ENCODE measurements around the gene PCSK1. TPM values are rescaled to one million over a fixed set of nuclear protein-coding genes. Genes with fewer than 3 reads are reported as not detected.

PCSK1 gene
- total RNA-seq, 2 experiments from 2014 or later: not detected

DNA sequence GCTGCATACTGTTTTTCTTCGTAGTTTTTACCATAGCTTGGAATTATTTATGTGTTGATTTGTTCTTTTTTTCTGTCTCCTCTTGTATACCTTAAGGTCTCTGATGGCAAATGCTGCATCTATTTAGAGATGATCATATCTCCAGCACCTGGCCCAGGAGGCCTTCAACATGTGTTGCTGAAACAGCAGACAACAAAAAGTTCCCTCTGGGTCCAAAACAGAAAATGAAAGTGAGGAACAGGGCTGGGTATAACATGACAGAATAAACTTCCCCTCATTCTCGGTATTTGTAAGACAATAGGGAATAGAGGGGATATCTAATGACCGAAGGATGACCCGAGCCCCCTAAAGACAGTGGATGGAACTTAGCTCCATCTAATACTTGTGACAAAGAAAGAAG, 22.7 kb upstream of the PCSK1 start:
- no peak for DNase-seq
- H3K4me1 Mint-ChIP-seq (ENCODE audit: low read depth): peaks cover 2% of the 10 kb centered on the region
- H3K4me3 Mint-ChIP-seq: no peak overlapping the region
- ChIA-PET CTCF (interaction anchor here (0.7 to 1.5 kb wide), 2 partner anchors 21 to 177 kb away, joined by 3 to 4 read pairs; no protein-coding TSS in a partner anchor), POLR2A (no interaction called here)
- no peaks in the 10 kb centered on the region for H3K27me3 Mint-ChIP-seq
- no peaks in the 10 kb centered on the region for H3K36me3 Mint-ChIP-seq
- intact Hi-C loops (cut with micrococcal nuclease): no loop called here
- H3K9me3 Mint-ChIP-seq: no peaks in the 10 kb centered on the region
- no peak overlapping the region for H3K27ac Mint-ChIP-seq

GRCh38 chr5:96453394-96453793, 20.3 kb upstream of the PCSK1 start:
- no peak overlapping the region for H3K27ac Mint-ChIP-seq
- peaks cover 2% of the 10 kb centered on the region for H3K4me1 Mint-ChIP-seq (ENCODE audit: low read depth)
- H3K36me3 Mint-ChIP-seq: no peaks in the 10 kb centered on the region
- ChIA-PET CTCF (interaction anchor here (1.0 to 1.5 kb wide), 4 partner anchors 108 to 148 kb away, joined by 3 to 4 read pairs (median 3); no protein-coding TSS in a partner anchor), POLR2A (no interaction called here)
- DNase-seq: no peak
- H3K4me3 Mint-ChIP-seq: no peak overlapping the region
- no peaks in the 10 kb centered on the region for H3K9me3 Mint-ChIP-seq
- intact Hi-C loops (cut with micrococcal nuclease): no loop called here
- H3K27me3 Mint-ChIP-seq: peaks cover 3% of the 10 kb centered on the region

DNA sequence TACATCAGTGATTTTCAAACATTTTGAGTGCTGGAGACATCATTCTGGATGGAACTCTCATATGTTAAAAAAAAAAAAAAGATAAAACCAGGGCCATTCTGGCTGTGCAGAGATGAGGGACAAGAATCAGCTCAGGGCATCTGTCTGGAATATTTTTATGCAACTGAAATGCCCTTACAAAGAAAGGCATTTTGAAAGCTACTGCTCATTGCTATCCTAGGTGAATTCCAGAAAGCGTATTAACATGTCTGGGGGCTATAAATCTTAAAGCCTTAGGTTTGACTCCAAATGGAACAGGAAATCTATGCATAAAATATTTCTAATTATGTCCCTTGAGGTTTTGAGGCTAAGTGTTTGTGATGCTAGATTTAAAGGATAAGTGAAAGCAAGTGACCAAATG, 14.9 kb upstream of the PCSK1 start:
- Mint-ChIP-seq H3K9me3 (no peaks in the 10 kb centered on the region), H3K4me1 (ENCODE audit: low read depth) (no peaks in the 10 kb centered on the region), H3K27me3 (peaks cover 18% of the 10 kb centered on the region), H3K36me3 (no peaks in the 10 kb centered on the region), H3K4me3 (no peak overlapping the region), H3K27ac (no peak overlapping the region)
- CTCF ChIA-PET: no interaction called here
- no peak for DNase-seq
- POLR2A ChIA-PET: no interaction called here
- intact Hi-C loops (cut with micrococcal nuclease): no loop called here

GRCh38 chr5:96440185-96440538, 7.1 kb upstream of the PCSK1 start:
- Mint-ChIP-seq H3K9me3 (no peaks in the 10 kb centered on the region), H3K4me3 (no peak overlapping the region), H3K36me3 (no peaks in the 10 kb centered on the region), H3K27ac (no peak overlapping the region), H3K4me1 (ENCODE audit: low read depth) (peaks cover 2% of the 10 kb centered on the region), H3K27me3 (peaks cover 39% of the 10 kb centered on the region)
- DNase-seq: no peak
- POLR2A ChIA-PET: no interaction called here
- CTCF ChIA-PET: interaction anchor here (0.6 to 2.0 kb wide), 4 partner anchors 95 to 1252 kb away, joined by 3 to 9 read pairs (median 4); no protein-coding TSS in a partner anchor
- intact Hi-C loops (cut with micrococcal nuclease): no loop called here

DNA sequence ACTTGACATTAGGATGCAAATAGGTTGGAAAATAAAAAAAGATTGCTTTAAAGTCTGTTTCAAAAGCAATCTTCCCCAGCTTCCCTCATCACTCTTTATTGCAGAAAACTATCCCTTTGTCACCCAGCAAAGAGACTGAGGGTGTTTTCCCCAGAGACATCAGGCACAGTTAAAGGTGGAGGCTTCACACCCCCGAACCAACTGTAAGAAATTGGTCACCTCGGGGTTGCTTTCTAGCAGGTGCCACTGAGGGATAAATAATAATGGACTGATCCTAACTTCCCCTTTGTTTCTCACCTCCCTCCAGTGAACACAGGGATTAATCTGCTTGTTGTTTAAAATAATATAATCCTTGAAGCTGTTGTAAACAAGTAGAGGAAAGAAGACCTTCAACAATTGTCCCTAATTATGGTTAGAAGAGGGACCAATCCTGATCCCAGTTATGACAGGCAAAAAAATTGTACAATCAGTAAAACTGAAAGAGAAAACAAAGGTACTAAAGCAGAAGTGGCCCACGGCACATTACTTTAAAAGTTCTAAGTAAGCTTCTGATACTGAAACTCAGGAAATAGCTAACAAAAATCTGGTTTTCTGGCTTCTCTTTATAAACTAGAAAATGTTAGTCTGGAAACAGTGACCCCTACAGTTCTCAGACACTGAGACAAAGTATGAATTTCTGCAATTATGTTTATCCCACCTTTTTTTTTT, 6.6 kb upstream of the PCSK1 start:
- ChIA-PET CTCF (interaction anchor here (0.6 to 2.0 kb wide), 4 partner anchors 94 to 1252 kb away, joined by 3 to 9 read pairs (median 4); no protein-coding TSS in a partner anchor), POLR2A (no interaction called here)
- intact Hi-C loops (cut with micrococcal nuclease): no loop called here
- Mint-ChIP-seq H3K9me3 (no peaks in the 10 kb centered on the region), H3K4me1 (ENCODE audit: low read depth) (peaks cover 2% of the 10 kb centered on the region), H3K36me3 (no peaks in the 10 kb centered on the region), H3K27me3 (peaks cover 43% of the 10 kb centered on the region), H3K4me3 (no peak overlapping the region), H3K27ac (no peak overlapping the region)
- DNase-seq: no peak

GRCh38 chr5:96434201-96434645, 1.2 kb upstream of the PCSK1 start:
- intact Hi-C loops (cut with micrococcal nuclease): loop anchor here (5.0 kb wide), 1 partner anchor 168 kb away; no protein-coding TSS in a partner anchor
- Mint-ChIP-seq H3K36me3 (no peaks in the 10 kb centered on the region), H3K4me1 (ENCODE audit: low read depth) (peaks cover 19% of the 10 kb centered on the region), H3K9me3 (no peaks in the 10 kb centered on the region), H3K27me3 (peaks cover 65% of the 10 kb centered on the region), H3K27ac (no peak overlapping the region), H3K4me3 (no peak overlapping the region)
- ChIA-PET POLR2A (interaction anchor here (0.8 kb wide), 1 partner anchor 131 kb away, joined by 6 read pairs; no protein-coding TSS in a partner anchor), CTCF (interaction anchor here (0.6 to 1.3 kb wide), 2 partner anchors 133 to 167 kb away, joined by 3 to 4 read pairs; no protein-coding TSS in a partner anchor)
- DNase-seq: peak; percentile 69

- no peak for DNase-seq
- POLR2A ChIA-PET: interaction anchor here (1.3 kb wide), 1 partner anchor 168 kb away, joined by 3 read pairs; no protein-coding TSS in a partner anchor
- CTCF ChIA-PET: interaction anchor here (0.6 kb wide), 1 partner anchor 408 kb away, joined by 4 read pairs; no protein-coding TSS in a partner anchor
- Mint-ChIP-seq H3K36me3 (no peaks in the 10 kb centered on the region), H3K27ac (no peak overlapping the region), H3K9me3 (no peaks in the 10 kb centered on the region), H3K4me3 (no peak overlapping the region), H3K4me1 (ENCODE audit: low read depth) (peaks cover 19% of the 10 kb centered on the region), H3K27me3 (peaks cover 57% of the 10 kb centered on the region)
- intact Hi-C loops (cut with micrococcal nuclease): loop anchor here (5.0 kb wide), 1 partner anchor 170 kb away; no protein-coding TSS in a partner anchor
Measured at GRCh38 chr5:96432216-96433065, 607 bp downstream of the PCSK1 start.

- intact Hi-C loops (cut with micrococcal nuclease): loop anchor here (5.0 kb wide), 1 partner anchor 171 kb away; no protein-coding TSS in a partner anchor
- H3K27me3 Mint-ChIP-seq: peaks cover 56% of the 10 kb centered on the region
- no peak overlapping the region for H3K4me3 Mint-ChIP-seq
- H3K9me3 Mint-ChIP-seq: no peaks in the 10 kb centered on the region
- peaks cover 19% of the 10 kb centered on the region for H3K4me1 Mint-ChIP-seq (ENCODE audit: low read depth)
- POLR2A ChIA-PET: no interaction called here
- H3K27ac Mint-ChIP-seq: no peak overlapping the region
- peak; percentile 38 for DNase-seq
- CTCF ChIA-PET: interaction anchor here (0.6 kb wide), 1 partner anchor 409 kb away, joined by 4 read pairs; no protein-coding TSS in a partner anchor
- no peaks in the 10 kb centered on the region for H3K36me3 Mint-ChIP-seq
Measured at GRCh38 chr5:96431376-96432187, 1.5 kb downstream of the PCSK1 start.

GRCh38 chr5:96427824-96428223, 5.2 kb downstream of the PCSK1 start:
- ChIA-PET POLR2A (no interaction called here), CTCF (no interaction called here)
- no peak overlapping the region for H3K4me3 Mint-ChIP-seq
- H3K4me1 Mint-ChIP-seq (ENCODE audit: low read depth): peaks cover 12% of the 10 kb centered on the region
- no peaks in the 10 kb centered on the region for H3K9me3 Mint-ChIP-seq
- no peak for DNase-seq
- intact Hi-C loops (cut with micrococcal nuclease): no loop called here
- H3K36me3 Mint-ChIP-seq: no peaks in the 10 kb centered on the region
- H3K27ac Mint-ChIP-seq: no peak overlapping the region
- H3K27me3 Mint-ChIP-seq: peaks cover 28% of the 10 kb centered on the region

GRCh38 chr5:96426831-96427230, 6.2 kb downstream of the PCSK1 start:
- Mint-ChIP-seq H3K36me3 (no peaks in the 10 kb centered on the region), H3K27ac (no peak overlapping the region), H3K4me3 (no peak overlapping the region), H3K9me3 (no peaks in the 10 kb centered on the region), H3K4me1 (ENCODE audit: low read depth) (peaks cover 7% of the 10 kb centered on the region), H3K27me3 (peaks cover 21% of the 10 kb centered on the region)
- DNase-seq: no peak
- ChIA-PET POLR2A (no interaction called here), CTCF (no interaction called here)
- intact Hi-C loops (cut with micrococcal nuclease): no loop called here

DNA sequence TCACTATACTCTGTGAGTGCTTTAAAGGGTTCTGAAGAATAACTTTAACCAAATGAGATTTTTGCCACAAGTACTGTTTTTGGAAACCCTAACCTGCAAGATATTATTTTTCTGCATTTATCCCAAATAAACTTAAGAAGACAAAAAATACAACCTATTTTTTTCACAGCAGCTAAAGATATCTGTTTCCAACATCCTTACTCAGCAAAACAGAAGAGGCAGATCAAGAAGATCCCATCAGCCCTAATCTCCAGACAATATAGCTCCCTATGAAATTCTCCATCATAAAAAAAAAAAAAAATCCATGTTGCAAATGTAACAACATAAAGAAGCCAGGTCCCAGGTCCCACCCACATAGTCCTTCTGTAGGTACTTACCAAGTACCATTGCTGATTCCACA, 7.6 kb downstream of the PCSK1 start:
- no peak overlapping the region for H3K4me3 Mint-ChIP-seq
- no peak for DNase-seq
- no peaks in the 10 kb centered on the region for H3K4me1 Mint-ChIP-seq (ENCODE audit: low read depth)
- POLR2A ChIA-PET: no interaction called here
- intact Hi-C loops (cut with micrococcal nuclease): no loop called here
- CTCF ChIA-PET: no interaction called here
- H3K9me3 Mint-ChIP-seq: no peaks in the 10 kb centered on the region
- H3K27me3 Mint-ChIP-seq: peaks cover 14% of the 10 kb centered on the region
- H3K36me3 Mint-ChIP-seq: no peaks in the 10 kb centered on the region
- no peak overlapping the region for H3K27ac Mint-ChIP-seq

Measured in activated CD4-positive, alpha-beta memory T cell treated with anti-CD3 and anti-CD28 coated beads for 36 hours (primary cell).